Stimulated activated CD4-positive, alpha-beta T cell treated with anti-CD3 and anti-CD28 coated beads, Interleukin-1b, Interleukin-23, amount 100 ng/mL, for 48 hours (primary cell): ENCODE data around the gene PRKCE.
A peak's percentile ranks its signal among the peaks of the same experiment; 100 is the strongest.

ENCODE experiments used
- DNase-seq: peaks from one replicate; pipeline ENCODE4 v3.0.0-alpha.2; 2020

The PRKCE gene

DNA sequence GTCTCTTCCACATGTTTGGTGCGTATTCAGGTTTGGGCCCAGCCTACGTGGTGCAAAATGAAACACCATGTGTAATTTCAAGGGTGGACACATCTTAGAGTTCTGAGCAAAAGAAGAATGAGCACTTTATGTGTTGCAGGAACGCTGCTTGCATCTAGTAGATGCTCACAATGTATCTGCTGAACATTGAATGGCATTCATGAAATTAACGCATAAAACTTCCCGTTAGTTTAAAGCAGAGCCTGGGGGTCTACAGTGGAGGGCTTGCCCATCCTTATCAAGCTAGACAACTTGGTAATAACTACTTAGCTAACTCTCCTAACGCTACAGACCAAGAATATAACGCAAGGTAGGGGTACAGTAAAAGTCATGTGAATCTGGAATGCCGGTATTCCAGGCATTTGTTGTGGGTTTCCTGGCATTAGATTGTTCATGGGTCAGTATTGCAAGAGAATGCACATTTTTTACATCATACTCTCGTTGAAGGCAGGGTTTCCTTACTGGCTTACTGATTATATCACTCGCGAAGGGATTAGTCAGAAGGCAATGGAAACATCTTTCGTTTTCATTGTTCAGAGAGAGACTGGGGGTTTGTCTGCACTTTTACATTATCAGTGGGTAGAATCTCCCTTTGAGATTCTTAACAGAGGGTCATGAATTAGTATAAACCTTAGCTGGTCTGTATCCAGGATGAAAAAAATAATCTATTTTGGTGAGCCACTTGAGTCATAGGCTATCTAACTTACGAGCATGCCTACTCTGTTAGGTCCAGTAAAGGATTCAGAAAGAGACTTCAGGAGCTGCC is 416.2 kb downstream of the PRKCE start:
- no peak for DNase-seq

GRCh38 chr2:46068636-46069035 is 417.2 kb downstream of the PRKCE start:
- DNase-seq: no peak

DNA sequence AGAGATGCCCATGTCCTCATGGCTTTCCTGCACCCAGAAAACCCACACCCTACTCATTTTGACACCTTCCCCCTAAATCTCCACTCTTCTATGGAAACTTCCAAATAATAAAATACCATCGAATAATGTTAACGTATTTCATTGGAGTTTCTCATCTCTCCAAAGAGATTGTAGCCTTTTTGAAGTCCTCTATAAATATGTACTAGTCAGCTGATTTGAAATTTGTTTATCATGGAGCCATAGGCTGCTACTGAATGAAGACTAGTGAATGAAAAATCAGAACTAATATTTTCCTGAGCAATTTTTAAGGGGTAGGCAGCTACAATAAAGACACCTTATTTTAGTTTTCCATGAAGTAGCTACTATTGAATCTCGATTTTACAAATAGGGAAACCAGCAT is 419.6 kb downstream of the PRKCE start:
- no peak for DNase-seq

GRCh38 chr2:46072101-46072820 is 420.8 kb downstream of the PRKCE start:
- DNase-seq: no peak

- DNase-seq: no peak
Measured at GRCh38 chr2:46073540-46074046, 422.1 kb downstream of the PRKCE start.

DNA sequence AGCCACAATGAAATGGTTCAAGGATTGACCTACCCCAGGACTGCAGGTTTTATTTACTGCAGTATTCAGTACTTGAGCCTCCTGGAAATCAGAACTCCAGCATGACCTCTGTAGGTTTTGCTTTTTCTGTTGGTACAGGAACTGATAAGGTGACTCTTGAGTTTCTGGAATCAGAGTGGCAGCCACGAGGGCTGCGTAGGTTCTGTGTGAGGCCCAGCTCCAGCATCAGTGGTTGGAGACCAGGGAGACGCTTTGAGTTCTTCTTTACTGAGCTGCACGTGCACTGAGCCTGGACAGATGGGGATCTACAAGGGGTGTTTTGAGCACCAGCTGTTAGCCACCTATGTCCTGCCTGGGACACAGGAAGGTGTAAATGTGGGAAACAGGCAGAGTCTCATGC is 423.0 kb downstream of the PRKCE start:
- DNase-seq: no peak

DNA sequence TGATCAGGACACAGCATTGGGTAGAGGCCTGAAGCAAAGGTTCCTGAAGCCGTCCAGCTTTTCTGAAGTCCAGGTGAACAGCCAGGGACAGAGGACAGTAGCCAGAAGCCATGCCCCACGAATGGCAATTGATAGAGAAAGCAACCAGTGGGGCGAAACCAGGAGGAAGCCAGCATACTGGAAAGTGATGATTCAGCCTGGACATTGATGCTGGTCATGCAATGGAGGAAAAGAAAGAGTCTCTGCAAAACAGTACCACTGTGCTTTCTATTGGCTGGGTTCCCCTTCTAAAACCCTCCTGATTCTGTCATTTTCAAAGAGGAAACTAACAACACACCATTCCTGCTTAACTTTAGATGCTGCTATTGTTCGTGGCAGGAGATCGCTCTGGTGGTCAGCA is 424.4 kb downstream of the PRKCE start:
- no peak for DNase-seq

DNA sequence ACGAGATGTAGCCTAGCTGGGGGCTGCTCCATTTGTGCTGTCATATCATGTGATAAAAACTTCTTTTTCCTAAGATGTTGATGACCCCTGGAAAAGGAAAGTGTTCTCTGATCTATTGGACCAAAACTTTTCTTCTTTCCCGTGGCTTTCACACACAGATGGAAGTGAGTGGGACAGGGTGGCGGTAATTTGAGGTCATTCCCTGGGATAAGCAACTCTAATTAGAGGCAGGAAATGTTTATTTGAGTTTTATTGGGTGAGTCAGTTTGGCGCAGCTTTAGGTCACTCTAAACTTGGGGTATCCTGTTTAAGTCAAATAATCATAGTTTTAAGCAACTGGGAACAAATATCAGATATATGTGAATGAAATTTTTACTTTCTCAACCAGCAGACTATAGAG is 424.8 kb downstream of the PRKCE start:
- no peak for DNase-seq

GRCh38 chr2:46076875-46077274 is 425.4 kb downstream of the PRKCE start:
- DNase-seq: no peak

DNA sequence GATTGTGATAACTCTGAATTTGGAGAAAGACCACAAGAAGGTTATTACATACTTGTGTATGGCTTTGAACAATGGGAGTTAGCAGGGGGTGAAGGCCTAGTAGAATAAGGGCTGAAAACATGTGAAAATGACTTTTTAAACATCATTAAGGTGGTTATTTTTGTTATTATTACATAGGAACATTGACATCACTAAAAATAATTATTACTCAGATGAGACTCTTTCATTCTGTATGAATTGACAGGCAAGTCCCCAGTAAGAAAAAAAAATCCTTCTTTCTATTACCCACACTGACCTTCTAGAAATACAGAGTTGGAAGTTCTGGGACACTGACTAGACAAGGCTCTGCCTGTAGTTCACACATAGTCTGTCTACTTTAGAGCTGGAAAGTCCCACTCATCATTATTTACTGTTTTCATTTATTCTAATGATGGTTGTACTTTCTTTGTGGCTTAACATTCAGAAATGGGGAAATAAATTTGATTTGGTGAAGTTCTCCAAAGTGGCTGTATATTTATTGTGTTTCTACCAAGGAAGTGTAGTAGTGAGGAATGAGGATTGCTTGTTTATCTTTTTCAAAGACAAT is 426.1 kb downstream of the PRKCE start:
- DNase-seq: no peak

- DNase-seq: no peak
Measured at GRCh38 chr2:46079985-46080560, 428.6 kb downstream of the PRKCE start.

DNA sequence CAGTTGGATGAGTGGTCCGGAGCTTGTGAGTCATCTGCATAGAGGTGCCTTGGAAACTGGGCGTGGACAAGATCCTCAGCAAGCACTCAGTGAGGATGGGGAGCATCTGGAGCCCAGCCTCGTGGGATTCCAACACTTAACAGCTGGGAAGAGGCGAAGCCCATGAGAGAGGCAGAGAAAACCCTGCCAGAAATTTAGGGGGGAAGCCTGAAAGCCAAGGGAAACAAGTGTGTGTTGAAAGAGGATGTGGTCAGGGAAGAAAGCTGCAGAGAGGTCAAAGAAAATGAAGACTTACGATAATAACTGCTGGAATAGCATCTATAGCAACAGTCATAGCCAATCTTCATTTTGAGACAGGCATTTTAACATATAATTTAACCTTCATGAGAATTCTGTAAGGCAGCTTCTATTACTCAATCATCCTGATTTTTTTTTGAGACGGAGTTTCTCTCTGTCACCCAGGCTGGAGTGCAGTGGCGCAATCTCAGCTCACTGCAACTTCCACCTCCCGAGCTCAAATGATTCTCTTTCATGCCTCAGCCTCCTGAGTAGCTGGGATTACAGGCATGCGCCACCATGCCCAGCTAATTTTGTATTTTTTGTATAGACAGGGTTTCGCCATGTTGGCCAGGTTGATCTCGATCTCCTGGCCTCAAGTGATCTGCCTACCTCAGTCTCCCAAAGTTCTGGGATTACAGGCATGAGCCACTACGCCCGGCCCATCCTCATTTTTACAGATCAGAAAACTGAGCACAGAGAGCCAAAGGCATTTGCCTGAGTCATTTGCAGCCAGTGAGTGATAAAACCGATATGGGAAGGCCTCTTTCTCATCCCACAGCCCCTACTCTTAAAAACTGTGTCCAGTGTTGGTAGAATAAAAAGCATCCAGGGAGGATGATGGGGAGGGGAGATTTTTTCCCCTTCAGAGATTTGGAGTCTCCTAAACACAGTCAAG is 431.3 kb downstream of the PRKCE start:
- DNase-seq: no peak

DNA sequence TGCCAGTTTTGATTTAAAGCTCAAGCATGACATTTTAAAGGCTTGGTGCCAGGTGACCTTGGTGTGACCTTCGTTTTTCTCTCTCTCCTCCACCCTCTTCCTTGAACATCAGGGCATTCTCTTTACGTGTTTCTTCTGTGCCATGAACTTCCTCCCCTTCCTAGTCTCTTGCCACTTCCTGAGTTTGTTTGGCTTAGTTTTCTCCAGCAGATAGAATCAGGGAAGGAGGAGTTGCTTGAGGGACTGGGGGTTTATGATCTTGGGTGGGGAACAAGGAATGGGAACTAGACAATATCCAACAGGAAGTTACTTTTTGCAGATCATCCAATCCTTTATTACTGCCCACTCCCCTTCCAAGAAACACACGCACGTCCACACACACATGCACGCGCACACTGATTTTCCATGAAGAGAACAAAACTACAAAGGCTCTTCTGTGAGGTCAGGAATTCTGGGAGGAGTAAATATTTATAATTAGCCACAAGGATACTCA is 435.1 kb downstream of the PRKCE start:
- DNase-seq: no peak

GRCh38 chr2:46087492-46087891 is 436.0 kb downstream of the PRKCE start:
- DNase-seq: no peak

- DNase-seq: no peak
Measured at GRCh38 chr2:46091004-46091403, 439.5 kb downstream of the PRKCE start.

- no peak for DNase-seq
Measured at GRCh38 chr2:46091961-46092667, 440.6 kb downstream of the PRKCE start.

- no peak for DNase-seq
Measured at GRCh38 chr2:46094689-46095088, 443.2 kb downstream of the PRKCE start.

- DNase-seq: no peak
Measured at GRCh38 chr2:46095830-46096229, 444.4 kb downstream of the PRKCE start.

DNA sequence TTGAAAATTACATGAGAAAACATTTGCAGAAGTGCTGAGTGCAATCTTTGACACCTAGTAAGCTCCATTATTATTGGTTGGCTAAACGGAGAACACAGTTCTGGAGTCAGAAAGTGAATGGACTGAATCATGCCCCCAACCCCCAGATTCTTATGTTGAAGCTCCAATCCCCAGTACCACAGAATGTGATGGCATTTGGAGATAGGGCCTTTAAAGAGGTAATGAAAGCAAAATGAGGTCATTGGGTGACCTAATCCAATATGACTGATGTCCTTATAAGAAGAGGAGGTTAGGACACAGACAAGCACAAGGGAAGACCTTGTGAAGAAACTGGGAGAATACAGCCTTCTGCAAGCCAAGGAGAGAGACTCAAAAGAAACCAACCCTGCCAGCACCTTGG is 444.8 kb downstream of the PRKCE start:
- DNase-seq: no peak

GRCh38 chr2:46097714-46098480 is 446.4 kb downstream of the PRKCE start:
- DNase-seq: no peak

DNA sequence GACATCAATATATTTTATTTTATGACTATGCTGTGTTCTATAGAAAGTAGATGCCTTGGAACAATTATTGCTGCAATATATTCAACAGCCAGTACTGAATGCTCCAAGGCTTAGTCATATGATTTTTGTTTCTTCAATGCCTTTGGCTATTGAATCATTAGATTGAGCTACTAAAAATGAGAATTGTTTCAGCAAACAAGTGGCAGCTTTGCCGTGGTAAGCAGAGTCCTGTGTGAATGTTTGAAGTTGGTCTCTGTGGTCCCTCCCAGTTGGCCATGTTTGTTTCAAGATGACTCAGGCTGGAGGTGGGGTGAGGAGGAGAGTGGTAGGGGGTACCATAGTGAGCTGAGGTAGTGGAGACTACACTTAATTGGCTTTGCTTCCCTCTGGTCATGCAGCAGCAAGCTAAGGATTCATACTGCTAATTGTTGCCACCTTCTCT is 447.2 kb downstream of the PRKCE start:
- DNase-seq: peak; percentile 15
